ENCODE data around the gene SGCA. TPM values are rescaled to one million over a fixed set of nuclear protein-coding genes. Genes with fewer than 3 reads are reported as not detected.

Gene SGCA
- total and polyA plus RNA-seq, 5 experiments from 2014 or later: 0.71 TPM; not detected in 4

DNA sequence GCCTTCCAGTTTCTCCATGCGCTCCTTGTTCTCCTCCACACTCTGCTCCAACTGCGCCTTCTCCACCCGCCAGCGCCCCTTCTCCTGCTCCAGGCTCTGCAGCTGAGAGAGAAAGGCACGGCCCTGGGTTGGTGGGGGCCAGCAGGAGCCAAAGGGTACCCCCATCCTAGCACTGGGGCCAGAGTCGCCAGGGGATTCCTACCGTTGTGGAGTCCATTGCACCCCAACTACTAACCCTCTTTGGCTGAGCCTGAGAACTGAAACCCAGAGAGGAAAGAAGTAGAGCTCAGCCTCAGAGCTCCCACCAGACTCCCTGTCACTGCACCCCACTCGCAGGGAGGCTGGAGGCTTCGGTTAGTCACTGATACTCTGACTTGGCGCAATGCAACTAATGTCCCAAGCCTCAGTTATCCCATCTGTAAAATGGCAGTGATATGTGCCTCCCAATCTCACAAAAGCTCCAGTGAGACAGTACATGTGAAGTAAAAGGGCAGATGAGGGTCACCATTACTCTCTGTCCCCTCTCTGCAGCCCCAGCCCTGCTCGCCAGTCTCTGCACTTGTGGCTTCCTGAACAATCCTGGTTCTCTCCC is 29.6 kb upstream of the SGCA start:
- no peak overlapping the region for H3K4me3 Mint-ChIP-seq
- H3K27ac Mint-ChIP-seq: no peak overlapping the region
- H3K36me3 Mint-ChIP-seq: peaks cover 5 to 64% (median 31%) of the 10 kb centered on the region in 3 donors
- no peaks in the 10 kb centered on the region for H3K9me3 Mint-ChIP-seq
- H3K4me1 Mint-ChIP-seq: peaks cover 32 to 42% (median 34%) of the 10 kb centered on the region in 4 donors
- ATAC-seq: no peak
- POLR2A ChIA-PET: interaction anchor here (1.0 to 2.5 kb wide), 2 partner anchors 12 to 26 kb away, joined by 3 to 9 read pairs; no protein-coding TSS in a partner anchor
- H3K27me3 Mint-ChIP-seq: peaks cover 0 to 3% (median under 1%) of the 10 kb centered on the region in 5 donors
- no peak for DNase-seq

DNA sequence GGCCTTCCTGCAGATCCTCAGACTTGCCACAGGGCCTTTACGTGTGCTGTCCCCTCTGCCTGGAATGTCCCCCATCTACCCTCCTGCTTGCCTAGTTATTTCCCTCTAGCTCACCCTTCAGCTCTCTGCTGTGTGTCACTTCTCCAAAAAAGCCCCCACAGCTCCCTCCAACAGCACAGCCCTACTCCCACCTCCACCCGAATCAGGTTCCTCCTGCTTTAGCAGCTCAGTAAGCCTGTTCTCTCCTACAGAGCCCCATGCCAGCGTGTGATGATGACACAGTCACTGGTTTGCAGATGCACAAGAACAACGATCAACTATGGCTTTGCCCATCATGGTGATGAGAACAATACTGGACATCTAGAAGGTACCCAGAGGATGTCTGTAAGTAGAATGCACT is 28.8 kb upstream of the SGCA start:
- POLR2A ChIA-PET: interaction anchor here (1.0 to 2.5 kb wide), 3 partner anchors 11 to 25 kb away, joined by 3 to 9 read pairs (median 3); no protein-coding TSS in a partner anchor
- ATAC-seq (no peak), DNase-seq (no peak)
- Mint-ChIP-seq H3K9me3 (no peaks in the 10 kb centered on the region), H3K4me3 (no peak overlapping the region), H3K27me3 (no peaks in the 10 kb centered on the region), H3K36me3 (peaks cover 5 to 72% (median 34%) of the 10 kb centered on the region in 3 donors), H3K27ac (peak overlapping the region in 2 of 10 donors; percentile 33 to 41), H3K4me1 (peaks cover 36 to 42% (median 37%) of the 10 kb centered on the region in 4 donors)

DNA sequence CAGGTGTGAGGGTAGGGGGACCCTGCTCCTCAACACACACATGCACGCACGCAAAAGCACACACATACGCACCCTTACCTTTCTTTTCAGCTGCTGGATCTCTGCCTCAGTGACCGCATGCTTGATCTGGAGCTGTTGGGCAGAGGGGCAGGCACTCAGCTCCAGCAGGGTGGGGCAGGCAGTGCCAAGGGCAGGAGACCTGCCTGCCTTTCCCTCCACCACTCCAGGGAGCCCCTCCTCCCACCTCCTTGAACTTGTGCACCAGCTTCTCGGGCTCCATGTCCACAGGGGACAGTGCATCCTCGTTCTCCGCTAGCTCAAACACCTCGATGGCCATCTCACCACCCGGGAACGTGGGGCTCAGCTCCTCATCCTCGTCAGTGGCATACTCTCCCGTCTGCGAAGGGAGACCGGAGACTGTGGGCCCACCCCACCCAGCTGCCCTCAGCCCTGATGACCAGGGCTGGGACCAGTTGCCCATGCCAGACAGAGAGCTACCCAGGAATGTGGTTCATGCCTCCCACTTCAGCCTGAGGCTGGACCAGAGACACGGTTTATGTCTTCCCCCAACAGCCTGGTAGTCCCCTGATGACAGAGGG is 26.5 kb upstream of the SGCA start:
- peak overlapping the region in 6 of 10 donors; percentile 24 to 91 (median 84) for H3K27ac Mint-ChIP-seq
- H3K4me1 Mint-ChIP-seq: peaks cover 51 to 59% (median 55%) of the 10 kb centered on the region in 4 donors
- peak overlapping the region in 1 of 10 donors; percentile 86 for H3K4me3 Mint-ChIP-seq
- no peaks in the 10 kb centered on the region for H3K27me3 Mint-ChIP-seq
- POLR2A ChIA-PET: interaction anchor here (1.1 to 6.5 kb wide), 7 partner anchors 8 to 30 kb away, joined by 3 to 90 read pairs (median 10); partner anchors contain the start of genes PPP1R9B and SAMD14
- DNase-seq: no peak
- no peaks in the 10 kb centered on the region for H3K9me3 Mint-ChIP-seq
- H3K36me3 Mint-ChIP-seq: peaks cover 5 to 83% (median 39%) of the 10 kb centered on the region in 3 donors
- no peak for ATAC-seq

DNA sequence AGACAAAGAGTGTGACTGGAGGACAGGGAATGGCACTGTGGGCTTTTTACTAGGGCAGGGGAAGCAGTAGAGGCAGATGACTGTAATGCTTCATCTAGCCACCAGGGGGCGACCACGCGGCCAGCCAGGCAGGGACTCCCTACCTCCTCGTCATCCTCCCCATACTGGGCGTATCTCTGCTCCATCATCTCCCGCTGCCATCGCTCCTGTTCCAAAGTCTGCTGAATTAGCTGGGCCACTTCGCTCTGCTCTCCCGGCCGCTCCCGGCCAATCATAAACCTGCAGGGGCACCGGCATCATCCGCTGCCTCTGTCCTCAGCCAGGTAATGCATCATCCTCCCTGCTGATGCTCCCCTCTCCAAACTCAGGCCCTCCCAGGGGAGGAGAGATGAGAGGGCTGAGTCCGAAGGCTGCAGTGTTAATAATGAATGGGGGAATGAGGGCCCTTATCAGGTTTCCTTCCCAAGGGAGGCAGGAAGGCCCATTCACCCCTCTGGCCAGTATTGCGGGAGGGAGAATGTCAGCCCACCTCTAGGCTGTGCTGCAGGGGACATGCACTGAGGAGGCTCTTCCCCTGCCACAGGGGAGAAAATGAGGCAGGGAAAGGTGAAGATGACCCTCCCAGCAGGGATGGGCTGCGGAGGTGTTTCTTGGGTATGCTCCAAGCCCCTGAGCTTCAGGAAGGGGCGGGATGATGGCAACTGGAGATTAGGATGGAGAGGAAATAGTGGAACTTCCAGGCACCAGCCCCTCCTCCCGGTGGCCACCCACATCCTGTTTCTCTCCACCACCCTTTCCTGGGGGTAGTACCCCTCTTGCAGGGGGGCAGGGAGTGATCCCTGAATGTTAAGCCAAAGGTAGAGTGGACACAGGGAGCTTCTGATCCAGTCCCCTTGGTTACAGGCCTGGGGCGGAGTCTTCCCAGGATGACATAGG is 25.6 kb upstream of the SGCA start:
- peaks cover 58 to 68% (median 63%) of the 10 kb centered on the region in 4 donors for H3K4me1 Mint-ChIP-seq
- H3K36me3 Mint-ChIP-seq: peaks cover 5 to 87% (median 39%) of the 10 kb centered on the region in 3 donors
- DNase-seq: peak; percentile 67 to 90 (median 78)
- POLR2A ChIA-PET: interaction anchor here (1.0 to 6.5 kb wide), 8 partner anchors 10 to 38 kb away, joined by 3 to 90 read pairs (median 8); partner anchors contain the start of genes PPP1R9B and SAMD14
- peak overlapping the region; percentile 55 to 86 (median 76) for H3K4me3 Mint-ChIP-seq
- H3K9me3 Mint-ChIP-seq: no peaks in the 10 kb centered on the region
- no peaks in the 10 kb centered on the region for H3K27me3 Mint-ChIP-seq
- ATAC-seq: peak; percentile 88 to 90
- peak overlapping the region; percentile 84 to 95 (median 90) for H3K27ac Mint-ChIP-seq

DNA sequence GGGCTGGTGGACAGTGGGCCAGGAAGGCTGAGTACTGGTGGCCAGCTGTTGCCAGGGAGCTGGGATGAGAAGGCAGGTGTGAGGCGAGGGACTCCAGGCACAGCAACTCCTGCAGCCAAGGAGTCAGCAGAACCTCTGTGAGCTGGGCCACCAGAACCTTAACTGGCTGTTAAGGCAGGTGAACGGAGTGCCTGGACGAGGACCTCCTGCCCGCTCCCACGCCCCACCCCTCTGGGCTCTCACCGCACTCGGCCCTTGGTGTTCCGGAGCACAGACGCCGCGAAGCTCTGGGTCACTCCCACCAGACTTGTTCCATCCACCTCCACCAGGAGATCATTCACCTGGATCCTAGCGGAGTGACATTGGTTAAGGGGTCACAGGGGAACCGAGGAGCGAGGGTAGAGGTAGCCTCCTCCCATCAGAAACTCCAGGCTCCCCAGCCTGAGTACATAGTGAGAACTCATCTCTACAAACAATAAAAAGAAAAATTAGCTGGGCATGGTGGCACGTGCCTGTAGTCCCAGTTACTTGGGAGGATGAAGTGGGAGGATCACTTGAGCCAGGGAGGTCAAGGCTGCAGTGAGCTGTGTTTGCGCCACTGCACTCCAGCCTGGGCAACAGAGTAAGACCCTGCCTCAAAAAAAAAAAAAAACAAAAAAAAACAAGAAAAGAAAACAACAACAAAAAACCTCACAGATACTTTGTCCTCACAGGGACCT is 24.6 kb upstream of the SGCA start:
- no peak for DNase-seq
- POLR2A ChIA-PET: interaction anchor here (1.0 to 6.5 kb wide), 7 partner anchors 11 to 37 kb away, joined by 3 to 90 read pairs (median 5); partner anchors contain the start of genes PPP1R9B and SAMD14
- Mint-ChIP-seq H3K9me3 (no peaks in the 10 kb centered on the region), H3K4me3 (peak overlapping the region; percentile 55 to 87 (median 76)), H3K27me3 (no peaks in the 10 kb centered on the region), H3K27ac (peak overlapping the region; percentile 78 to 93 (median 90)), H3K4me1 (peaks cover 65 to 78% (median 73%) of the 10 kb centered on the region in 4 donors), H3K36me3 (peaks cover 5 to 83% (median 39%) of the 10 kb centered on the region in 3 donors)
- no peak for ATAC-seq

DNA sequence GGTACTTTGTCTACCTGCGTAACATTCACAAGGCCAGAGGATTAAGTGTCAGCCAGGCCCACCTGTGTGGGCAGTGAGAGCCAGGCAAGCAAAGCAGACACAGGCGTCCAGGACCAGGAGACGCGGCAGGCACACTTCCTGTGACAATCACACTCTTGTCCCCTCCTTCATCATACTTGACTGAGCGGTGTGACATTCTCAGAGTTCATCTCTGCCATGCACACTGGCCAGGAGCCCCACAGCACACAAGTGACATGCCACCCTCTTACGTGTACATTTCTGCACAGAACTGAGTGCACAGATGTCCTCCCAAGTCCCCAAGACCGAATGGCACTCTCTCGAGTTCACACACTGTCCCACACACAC is 24.1 kb upstream of the SGCA start:
- H3K9me3 Mint-ChIP-seq: no peaks in the 10 kb centered on the region
- peaks cover 5 to 79% (median 37%) of the 10 kb centered on the region in 3 donors for H3K36me3 Mint-ChIP-seq
- no peak for DNase-seq
- peak overlapping the region; percentile 55 to 93 (median 88) for H3K27ac Mint-ChIP-seq
- no peaks in the 10 kb centered on the region for H3K27me3 Mint-ChIP-seq
- POLR2A ChIA-PET: interaction anchor here (1.0 to 6.5 kb wide), 9 partner anchors 10 to 47 kb away, joined by 3 to 90 read pairs (median 4); partner anchors contain the start of gene PPP1R9B
- ATAC-seq: peak; percentile 15 to 21
- H3K4me3 Mint-ChIP-seq: peak overlapping the region; percentile 46 to 87 (median 76)
- H3K4me1 Mint-ChIP-seq: peaks cover 63 to 83% (median 78%) of the 10 kb centered on the region in 4 donors

DNA sequence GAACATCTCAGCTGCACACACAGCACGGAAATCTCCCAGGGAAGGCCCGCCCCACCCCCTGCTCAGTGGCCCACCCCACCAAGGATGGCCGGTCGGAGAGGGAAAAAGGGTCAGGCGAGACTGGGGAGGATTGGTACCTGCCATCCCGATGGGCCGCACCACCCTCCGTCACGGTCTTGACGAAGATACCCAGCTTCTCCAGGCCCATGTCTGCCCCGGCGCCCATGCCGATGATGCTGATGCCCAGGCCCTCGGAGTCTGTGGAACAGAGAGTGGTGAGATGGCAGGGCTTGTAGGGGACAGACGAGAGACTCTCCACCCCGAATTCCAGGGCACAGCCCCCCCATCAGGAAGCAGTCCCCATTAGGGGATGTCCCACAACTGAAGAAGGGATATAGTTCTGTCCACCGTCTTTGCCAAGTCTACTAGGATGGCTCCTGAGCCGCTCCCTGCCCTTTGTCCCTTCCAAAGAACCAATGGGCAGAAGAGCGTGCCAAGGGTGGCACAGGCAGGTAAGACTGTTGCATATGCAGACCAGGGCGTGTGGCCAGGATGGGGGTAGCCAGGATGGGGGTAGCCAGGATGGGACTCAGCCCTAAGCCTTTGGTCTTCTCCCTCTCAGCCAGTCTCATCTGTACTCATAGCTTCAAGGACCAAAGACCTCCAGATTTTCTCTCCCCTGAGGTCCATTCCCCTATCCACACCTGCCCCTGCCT is 22.2 kb upstream of the SGCA start:
- no peaks in the 10 kb centered on the region for H3K27me3 Mint-ChIP-seq
- DNase-seq (no peak), ATAC-seq (no peak)
- peak overlapping the region in 6 of 10 donors; percentile 14 to 86 (median 60) for H3K4me3 Mint-ChIP-seq
- POLR2A ChIA-PET: interaction anchor here (0.8 to 6.5 kb wide), 2 partner anchors 9 to 18 kb away, joined by 3 to 90 read pairs; partner anchors contain the start of gene PPP1R9B
- H3K27ac Mint-ChIP-seq: peak overlapping the region in 7 of 10 donors; percentile 63 to 91 (median 88)
- peaks cover 64 to 93% (median 88%) of the 10 kb centered on the region in 4 donors for H3K4me1 Mint-ChIP-seq
- no peaks in the 10 kb centered on the region for H3K9me3 Mint-ChIP-seq
- peaks cover 0 to 64% (median 19%) of the 10 kb centered on the region in 3 donors for H3K36me3 Mint-ChIP-seq

DNA sequence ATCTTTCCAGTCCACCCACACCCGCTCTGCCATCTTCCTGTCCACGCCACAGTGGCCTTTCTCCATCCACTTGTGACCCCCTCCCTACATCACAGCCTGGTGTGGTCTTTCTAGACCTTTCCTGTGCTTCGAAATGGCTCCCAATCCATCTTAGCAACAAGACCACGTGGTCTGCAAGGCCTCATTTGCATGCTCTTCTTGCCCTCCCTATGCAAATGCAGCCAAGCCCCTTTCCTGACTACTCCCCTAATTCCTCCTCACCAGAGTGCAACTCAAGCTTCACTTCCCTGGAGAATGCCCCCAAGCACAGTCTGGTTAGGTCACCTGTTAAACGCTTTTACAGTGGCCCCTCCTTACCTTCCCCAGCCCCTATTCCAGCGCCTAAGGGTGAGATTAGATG is 21.4 kb upstream of the SGCA start:
- H3K9me3 Mint-ChIP-seq: no peaks in the 10 kb centered on the region
- peaks cover 64 to 93% (median 87%) of the 10 kb centered on the region in 4 donors for H3K4me1 Mint-ChIP-seq
- peaks cover 0 to 58% (median 13%) of the 10 kb centered on the region in 3 donors for H3K36me3 Mint-ChIP-seq
- POLR2A ChIA-PET: interaction anchor here (0.8 to 6.5 kb wide), 2 partner anchors 8 to 18 kb away, joined by 3 to 90 read pairs; partner anchors contain the start of gene PPP1R9B
- peak overlapping the region; percentile 13 to 91 (median 76) for H3K27ac Mint-ChIP-seq
- ATAC-seq: no peak
- H3K27me3 Mint-ChIP-seq: no peaks in the 10 kb centered on the region
- peak overlapping the region in 5 of 10 donors; percentile 15 to 67 (median 27) for H3K4me3 Mint-ChIP-seq
- DNase-seq: no peak

DNA sequence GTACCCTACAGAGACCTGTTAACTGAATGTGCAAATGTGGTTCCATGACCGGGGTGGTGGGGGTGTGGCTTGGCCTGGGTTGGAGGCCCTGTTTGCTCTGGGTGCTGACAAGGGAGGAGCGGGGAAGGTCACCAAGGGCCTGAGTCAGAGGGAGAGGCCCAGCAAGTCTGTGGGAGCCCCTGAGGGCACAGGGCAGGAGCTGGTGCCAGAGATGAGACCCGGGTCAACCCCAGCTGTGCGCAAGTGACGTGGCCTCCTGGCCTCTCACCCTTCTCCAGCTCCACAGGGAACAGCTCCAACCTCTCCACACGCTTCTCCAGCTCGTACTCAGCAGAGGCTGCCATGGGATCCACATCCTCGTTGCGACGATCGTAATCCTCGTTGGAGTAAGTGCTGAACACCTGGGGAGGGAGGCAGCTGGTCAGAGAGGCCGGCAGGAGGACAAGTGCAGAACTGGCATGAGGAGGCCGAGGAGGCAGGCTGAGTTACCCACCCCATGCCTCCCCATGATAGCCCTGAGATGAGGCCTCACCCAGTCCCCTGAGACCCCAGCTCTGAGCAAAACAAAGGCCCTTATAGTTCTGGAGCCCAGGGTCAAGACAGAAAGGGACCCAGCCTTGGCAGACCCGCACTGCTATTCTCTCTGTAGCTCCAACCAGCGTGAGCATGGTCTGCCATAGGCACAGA is 20.8 kb upstream of the SGCA start:
- Mint-ChIP-seq H3K27ac (peak overlapping the region; percentile 63 to 91 (median 87)), H3K9me3 (no peaks in the 10 kb centered on the region), H3K27me3 (no peaks in the 10 kb centered on the region), H3K36me3 (peaks cover 0 to 52% (median 8%) of the 10 kb centered on the region in 3 donors), H3K4me1 (peaks cover 59 to 86% (median 82%) of the 10 kb centered on the region in 4 donors), H3K4me3 (peak overlapping the region in 9 of 10 donors; percentile 16 to 98 (median 65))
- POLR2A ChIA-PET: no interaction called here
- no peak for ATAC-seq
- DNase-seq: no peak

DNA sequence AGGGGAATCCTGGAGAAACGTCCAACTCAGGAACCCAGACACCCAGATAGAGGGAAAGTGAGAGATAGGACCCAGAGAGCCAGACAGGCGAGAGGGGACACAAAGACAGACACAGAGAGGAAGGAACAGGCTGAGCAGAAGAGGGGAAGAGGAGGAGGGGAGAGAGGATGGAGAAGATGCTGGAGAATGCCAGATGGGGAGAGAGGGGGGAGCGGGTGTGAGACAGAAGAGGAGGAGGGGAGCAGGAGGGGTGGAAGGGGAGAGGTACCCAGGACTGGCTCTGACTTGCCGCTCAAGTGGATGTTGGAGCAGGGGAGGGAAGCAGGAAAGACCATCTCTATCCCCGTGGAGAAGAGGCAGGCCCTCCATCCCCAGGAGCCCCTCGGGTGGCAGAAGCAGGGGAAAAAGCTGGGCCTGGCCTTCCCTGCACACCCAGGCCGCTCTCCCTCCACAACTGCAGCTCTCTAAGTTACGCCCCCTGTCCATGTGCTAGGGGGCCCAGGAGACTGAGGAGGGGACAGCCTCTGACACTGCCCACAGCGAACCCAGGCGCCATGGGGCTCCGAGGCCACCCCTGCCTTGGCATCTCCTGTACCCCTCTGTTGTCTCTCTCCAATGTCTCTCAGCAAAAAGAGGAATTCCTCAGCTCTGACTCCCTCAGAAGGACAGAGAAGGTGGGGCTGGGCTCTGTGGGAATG is 20.1 kb upstream of the SGCA start:
- POLR2A ChIA-PET: interaction anchor here (0.8 to 1.1 kb wide), 2 partner anchors 9 to 16 kb away, joined by 3 to 6 read pairs; no protein-coding TSS in a partner anchor
- Mint-ChIP-seq H3K4me3 (peak overlapping the region; percentile 41 to 98 (median 88)), H3K27ac (peak overlapping the region; percentile 61 to 91 (median 87)), H3K9me3 (no peaks in the 10 kb centered on the region), H3K4me1 (peaks cover 54 to 79% (median 75%) of the 10 kb centered on the region in 4 donors), H3K36me3 (peaks cover 0 to 47% (median 8%) of the 10 kb centered on the region in 3 donors), H3K27me3 (no peaks in the 10 kb centered on the region)
- DNase-seq (no peak), ATAC-seq (no peak)

Data from naive thymus-derived CD8-positive, alpha-beta T cell (primary cell).